HepG2 (cell line): ENCODE data around the gene MTHFD1L. TPM values are rescaled to one million over a fixed set of nuclear protein-coding genes. Genes with fewer than 3 reads are reported as not detected.

Experiments
- FOXA3 ChIP-seq: IDR thresholded peaks from 2 replicates; pipeline ENCODE4 v1.6.1; 2016; ENCODE audit warnings: missing genetic modification reagents, missing compliant biosample characterization
- HHEX ChIP-seq: IDR thresholded peaks from 2 replicates; pipeline ENCODE4 v1.6.1; 2016; ENCODE audit warnings: control low read depth
- MAFF ChIP-seq: IDR thresholded peaks from 2 replicates; pipeline ENCODE4 v1.6.1; 2011; ENCODE audit warnings: low read depth, low read length, improper control_type of control experiment
- MBD4 ChIP-seq: IDR thresholded peaks from 2 replicates; pipeline ENCODE4 v1.6.1; 2012; ENCODE audit warnings: low read length, inconsistent platforms, borderline replicate concordance
- MTF2 ChIP-seq: sonication (generic); formaldehyde crosslinking; IDR thresholded peaks from 2 replicates; pipeline ENCODE4 v1.5.0; 2020; ENCODE audit warnings: missing genetic modification reagents, borderline replicate concordance
- MYC ChIP-seq: sonication (generic); formaldehyde crosslinking; IDR thresholded peaks from 2 replicates; pipeline ENCODE4 v1.9.0; 2021; ENCODE audit warnings: missing genetic modification reagents, borderline replicate concordance
- SP1 ChIP-seq, 2 experiments: fragments of 450-650 bp in 1 of 2; sonication (generic) in 1 of 2; formaldehyde crosslinking in 1 of 2; IDR thresholded peaks; 2 replicates each; pipeline versions ENCODE4 v1.4.0 to v1.6.1; 2016 to 2020; ENCODE audit warnings: missing genetic modification reagents in 1 of 2
- ZBTB20 ChIP-seq: sonication (generic); formaldehyde crosslinking; IDR thresholded peaks from 2 replicates; pipeline ENCODE4 v1.8.1; 2023; ENCODE audit warnings: missing genetic modification reagents, low read depth, mild to moderate bottlenecking, borderline replicate concordance
- ZNF292 ChIP-seq: sonication (generic); formaldehyde crosslinking; IDR thresholded peaks from 2 replicates; pipeline ENCODE4 v1.8.1; 2022; ENCODE audit warnings: mild to moderate bottlenecking, low read depth, missing genetic modification reagents, borderline replicate concordance
- polyA plus RNA-seq, 8 experiments: library from polyadenylated mRNA; depleted of rRNA in 3 of 8; stranded (reverse) in 7 of 8; unstranded in 1 of 8; fragments of >200 nt; fragmentation: Illumina TruSeq in 4 of 8; extraction: Trizol in 4 of 8; gene quantifications; 2 replicates each; pipeline versions ENCODE4 v1.2.1 to v1.2.3, GENCODE V29; 2011 to 2016; ENCODE audit warnings: low read depth in 4 of 8, missing spikeins in 1 of 8, mixed read lengths in 1 of 8; ENCODE audit not compliant: insufficient read depth in 1 of 8
- total RNA-seq, 5 experiments: library from RNA; depleted of rRNA; stranded (reverse); fragments of >200 nt; fragmentation: Illumina TruSeq; extraction: Trizol; gene quantifications; 2 replicates each; pipeline ENCODE4 v1.2.3, GENCODE V29; 2016; ENCODE audit warnings: low read depth in 1 of 5
- TF ChIP-seq, protein P1 (sequence below): sonication (generic); formaldehyde crosslinking; conservative IDR thresholded peaks from 2 replicates; pipeline ENCODE4 v1.8.0; 2022; ENCODE audit warnings: mild to moderate bottlenecking, moderate library complexity, missing genetic modification reagents
- TF ChIP-seq, protein P2 (sequence below): sonication (generic); formaldehyde crosslinking; IDR thresholded peaks from 2 replicates; pipeline ENCODE4 v1.5.0; 2020; ENCODE audit warnings: mild to moderate bottlenecking, missing genetic modification reagents, borderline replicate concordance
- TF ChIP-seq, protein P3 (sequence below): sonication (generic); formaldehyde crosslinking; IDR thresholded peaks from 2 replicates; pipeline ENCODE4 v1.9.0; 2022; ENCODE audit warnings: missing genetic modification reagents, mild to moderate bottlenecking, borderline replicate concordance
- TF ChIP-seq, protein P4 (sequence below): sonication (generic); formaldehyde crosslinking; IDR thresholded peaks from 2 replicates; pipeline ENCODE4 v1.9.0; 2021; ENCODE audit warnings: missing genetic modification reagents, borderline replicate concordance

MTHFD1L gene
- total and polyA plus RNA-seq, 2 of the 13 experiments (the other 11 are each of a cell fraction or from before 2014, with no cell fraction given) = 24.0 to 39.6 TPM

DNA sequence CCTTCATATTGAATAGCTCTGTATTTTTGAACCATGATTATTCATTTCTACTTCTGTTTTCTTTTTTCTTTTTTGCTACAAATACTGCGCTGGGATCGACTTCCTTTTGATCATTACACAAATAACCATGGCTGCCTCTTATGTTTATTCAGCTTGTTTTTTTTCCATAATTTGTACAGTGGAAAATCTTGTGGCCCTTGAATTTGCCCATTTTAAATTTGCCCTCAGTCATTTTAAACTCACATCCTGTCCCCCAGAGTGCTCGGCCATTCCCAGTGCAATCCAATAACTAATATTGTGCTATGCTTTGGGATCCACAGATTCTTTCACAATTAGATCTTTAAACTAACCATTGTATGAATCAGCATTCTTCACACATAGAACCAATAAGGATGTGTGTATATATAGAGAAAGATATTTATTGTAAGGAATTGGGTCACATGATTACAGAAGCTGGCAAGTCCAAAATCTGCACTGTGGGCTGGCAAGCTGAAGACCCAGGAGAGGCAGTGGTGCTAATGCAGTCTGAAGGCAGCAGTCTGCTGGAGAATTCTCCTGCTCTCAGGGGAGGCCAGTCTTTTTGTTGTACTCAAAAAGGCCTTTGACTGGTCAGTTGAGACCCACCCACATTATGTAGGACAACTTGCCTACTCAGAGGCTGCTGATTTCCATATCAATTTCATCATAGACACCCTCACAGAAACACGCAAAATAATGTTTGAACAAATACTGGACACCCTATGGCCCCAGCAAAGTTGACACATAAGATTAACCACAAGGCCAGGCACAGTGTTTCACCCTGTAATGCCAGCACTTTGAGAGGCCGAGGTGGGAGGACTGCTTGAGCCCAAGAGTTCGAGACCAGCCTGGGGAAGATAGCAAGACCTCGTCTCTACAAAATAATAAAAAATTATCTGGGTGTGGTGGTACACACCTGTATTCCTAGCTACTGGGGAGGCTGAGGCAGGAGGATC, 147.1 kb downstream of the MTHFD1L start (continued):
- TF ChIP-seq, protein P1, sequence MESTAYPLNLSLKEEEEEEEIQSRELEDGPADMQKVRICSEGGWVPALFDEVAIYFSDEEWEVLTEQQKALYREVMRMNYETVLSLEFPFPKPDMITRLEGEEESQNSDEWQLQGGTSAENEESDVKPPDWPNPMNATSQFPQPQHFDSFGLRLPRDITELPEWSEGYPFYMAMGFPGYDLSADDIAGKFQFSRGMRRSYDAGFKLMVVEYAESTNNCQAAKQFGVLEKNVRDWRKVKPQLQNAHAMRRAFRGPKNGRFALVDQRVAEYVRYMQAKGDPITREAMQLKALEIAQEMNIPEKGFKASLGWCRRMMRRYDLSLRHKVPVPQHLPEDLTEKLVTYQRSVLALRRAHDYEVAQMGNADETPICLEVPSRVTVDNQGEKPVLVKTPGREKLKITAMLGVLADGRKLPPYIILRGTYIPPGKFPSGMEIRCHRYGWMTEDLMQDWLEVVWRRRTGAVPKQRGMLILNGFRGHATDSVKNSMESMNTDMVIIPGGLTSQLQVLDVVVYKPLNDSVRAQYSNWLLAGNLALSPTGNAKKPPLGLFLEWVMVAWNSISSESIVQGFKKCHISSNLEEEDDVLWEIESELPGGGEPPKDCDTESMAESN (CRISPR knock-in tag) = no peak
- TF ChIP-seq ZNF292 (CRISPR knock-in tag) = no peak
- TF ChIP-seq, protein P2, sequence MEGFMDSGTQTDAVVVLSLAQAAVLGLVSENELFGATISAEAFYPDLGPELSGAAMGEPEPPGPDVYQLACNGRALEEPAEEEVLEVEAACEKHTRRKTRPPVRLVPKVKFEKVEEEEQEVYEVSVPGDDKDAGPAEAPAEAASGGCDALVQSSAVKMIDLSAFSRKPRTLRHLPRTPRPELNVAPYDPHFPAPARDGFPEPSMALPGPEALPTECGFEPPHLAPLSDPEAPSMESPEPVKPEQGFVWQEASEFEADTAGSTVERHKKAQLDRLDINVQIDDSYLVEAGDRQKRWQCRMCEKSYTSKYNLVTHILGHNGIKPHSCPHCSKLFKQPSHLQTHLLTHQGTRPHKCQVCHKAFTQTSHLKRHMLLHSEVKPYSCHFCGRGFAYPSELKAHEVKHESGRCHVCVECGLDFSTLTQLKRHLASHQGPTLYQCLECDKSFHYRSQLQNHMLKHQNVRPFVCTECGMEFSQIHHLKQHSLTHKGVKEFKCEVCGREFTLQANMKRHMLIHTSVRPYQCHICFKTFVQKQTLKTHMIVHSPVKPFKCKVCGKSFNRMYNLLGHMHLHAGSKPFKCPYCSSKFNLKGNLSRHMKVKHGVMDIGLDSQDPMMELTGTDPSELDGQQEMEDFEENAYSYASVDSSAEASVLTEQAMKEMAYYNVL (CRISPR knock-in tag) = no peak
- TF ChIP-seq, protein P3, sequence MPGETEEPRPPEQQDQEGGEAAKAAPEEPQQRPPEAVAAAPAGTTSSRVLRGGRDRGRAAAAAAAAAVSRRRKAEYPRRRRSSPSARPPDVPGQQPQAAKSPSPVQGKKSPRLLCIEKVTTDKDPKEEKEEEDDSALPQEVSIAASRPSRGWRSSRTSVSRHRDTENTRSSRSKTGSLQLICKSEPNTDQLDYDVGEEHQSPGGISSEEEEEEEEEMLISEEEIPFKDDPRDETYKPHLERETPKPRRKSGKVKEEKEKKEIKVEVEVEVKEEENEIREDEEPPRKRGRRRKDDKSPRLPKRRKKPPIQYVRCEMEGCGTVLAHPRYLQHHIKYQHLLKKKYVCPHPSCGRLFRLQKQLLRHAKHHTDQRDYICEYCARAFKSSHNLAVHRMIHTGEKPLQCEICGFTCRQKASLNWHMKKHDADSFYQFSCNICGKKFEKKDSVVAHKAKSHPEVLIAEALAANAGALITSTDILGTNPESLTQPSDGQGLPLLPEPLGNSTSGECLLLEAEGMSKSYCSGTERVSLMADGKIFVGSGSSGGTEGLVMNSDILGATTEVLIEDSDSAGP = no peak
- TF ChIP-seq ZBTB20 = no peak; the same call in 1 of the 2 replicates
- TF ChIP-seq SP1 (IDR thresholded peaks at IDR 0.05) = no peak
- TF ChIP-seq SP1 (CRISPR knock-in tag; IDR thresholded peaks at IDR 0.05) = no peak
- no peak for TF ChIP-seq MBD4
- TF ChIP-seq FOXA3 (CRISPR knock-in tag) = peak; percentile 62; the same call in 1 of the 2 replicates
- TF ChIP-seq MAFF = no peak; the same call in 1 of the 2 replicates
- TF ChIP-seq MYC (CRISPR knock-in tag) = no peak
- TF ChIP-seq, protein P4, sequence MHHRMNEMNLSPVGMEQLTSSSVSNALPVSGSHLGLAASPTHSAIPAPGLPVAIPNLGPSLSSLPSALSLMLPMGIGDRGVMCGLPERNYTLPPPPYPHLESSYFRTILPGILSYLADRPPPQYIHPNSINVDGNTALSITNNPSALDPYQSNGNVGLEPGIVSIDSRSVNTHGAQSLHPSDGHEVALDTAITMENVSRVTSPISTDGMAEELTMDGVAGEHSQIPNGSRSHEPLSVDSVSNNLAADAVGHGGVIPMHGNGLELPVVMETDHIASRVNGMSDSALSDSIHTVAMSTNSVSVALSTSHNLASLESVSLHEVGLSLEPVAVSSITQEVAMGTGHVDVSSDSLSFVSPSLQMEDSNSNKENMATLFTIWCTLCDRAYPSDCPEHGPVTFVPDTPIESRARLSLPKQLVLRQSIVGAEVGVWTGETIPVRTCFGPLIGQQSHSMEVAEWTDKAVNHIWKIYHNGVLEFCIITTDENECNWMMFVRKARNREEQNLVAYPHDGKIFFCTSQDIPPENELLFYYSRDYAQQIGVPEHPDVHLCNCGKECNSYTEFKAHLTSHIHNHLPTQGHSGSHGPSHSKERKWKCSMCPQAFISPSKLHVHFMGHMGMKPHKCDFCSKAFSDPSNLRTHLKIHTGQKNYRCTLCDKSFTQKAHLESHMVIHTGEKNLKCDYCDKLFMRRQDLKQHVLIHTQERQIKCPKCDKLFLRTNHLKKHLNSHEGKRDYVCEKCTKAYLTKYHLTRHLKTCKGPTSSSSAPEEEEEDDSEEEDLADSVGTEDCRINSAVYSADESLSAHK (CRISPR knock-in tag) = no peak
- TF ChIP-seq MTF2 = no peak
- TF ChIP-seq HHEX (CRISPR knock-in tag) = no peak
